IMR-90 (cell line): ENCODE results near the gene LRFN2.

Experiments used
- CTCF ChIP-seq: conservative IDR thresholded peaks from 2 replicates; pipeline ENCODE4 v1.5.1; 2012; ENCODE audit warnings: mild to moderate bottlenecking, low read depth, low read length, improper control_type of control experiment
- MAFK ChIP-seq: IDR thresholded peaks from 2 replicates; pipeline ENCODE4 v1.6.1; 2012; ENCODE audit warnings: low read depth, low read length, improper control_type of control experiment
- MAZ ChIP-seq: IDR thresholded peaks from 2 replicates; pipeline ENCODE4 v1.6.1; 2012; ENCODE audit warnings: low read depth, mild to moderate bottlenecking, low read length, improper control_type of control experiment, moderate library complexity, borderline replicate concordance
- NFE2L2 ChIP-seq: fragments of 150-350 bp; IDR thresholded peaks from 2 replicates; pipeline ENCODE4 v1.6.1; 2016; ENCODE audit warnings: low read depth, mild to moderate bottlenecking, low read length
- POLR2A ChIP-seq: IDR thresholded peaks from 2 replicates; pipeline ENCODE4 v1.6.1; 2012; ENCODE audit warnings: mild to moderate bottlenecking, low read depth, low read length
- RAD21 ChIP-seq: IDR thresholded peaks from 2 replicates; pipeline ENCODE4 v1.6.1; 2012; ENCODE audit warnings: low read length, improper control_type of control experiment
- SMC3 ChIP-seq: fragments of 150-350 bp; IDR thresholded peaks from 2 replicates; pipeline ENCODE4 v1.6.1; 2016; ENCODE audit warnings: low read depth, mild to moderate bottlenecking, antibody characterized with exemption, low read length, moderate library complexity

DNA sequence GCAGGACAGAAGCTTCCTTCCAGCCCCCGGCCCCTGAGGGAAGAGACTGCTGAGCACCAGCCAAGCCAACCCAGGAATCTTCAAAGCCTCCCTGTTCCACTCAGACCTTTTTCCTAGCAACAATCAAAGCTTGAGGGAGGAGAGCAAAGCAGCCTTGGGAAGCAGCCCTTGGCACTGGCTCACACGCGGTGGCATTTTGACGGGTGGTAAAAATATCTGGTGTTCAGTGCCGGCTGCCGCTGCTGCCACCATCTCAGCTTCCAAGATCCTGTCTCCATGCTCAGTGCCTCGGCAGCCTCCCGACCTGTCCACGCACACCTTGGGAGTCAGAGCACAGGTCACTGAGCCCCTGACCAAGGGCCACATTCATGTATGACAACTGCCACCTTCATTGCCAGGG lies 170.1 kb downstream of the LRFN2 start:
- no peak for TF ChIP-seq CTCF
- TF ChIP-seq POLR2A, result no peak
- no peak for TF ChIP-seq MAZ
- TF ChIP-seq MAFK, result no peak
- no peak for TF ChIP-seq RAD21
- TF ChIP-seq SMC3, result no peak
- TF ChIP-seq NFE2L2, result no peak
